HG03378 (cell line): ENCODE results near the gene XPO4.
"Not testable (repeated sequence)": the region's sequence is repeated elsewhere in the genome, so short reads cannot be mapped to it uniquely, and the experiment has no call there.

Experiments used
- ATAC-seq: cut with Tn5 transposase; IDR thresholded peaks from one replicate; pipeline ENCODE4 v1.9.1; 2021; ENCODE audit warnings: mild to moderate bottlenecking, moderate library complexity; ENCODE audit not compliant: unreplicated experiment

The XPO4 gene

DNA sequence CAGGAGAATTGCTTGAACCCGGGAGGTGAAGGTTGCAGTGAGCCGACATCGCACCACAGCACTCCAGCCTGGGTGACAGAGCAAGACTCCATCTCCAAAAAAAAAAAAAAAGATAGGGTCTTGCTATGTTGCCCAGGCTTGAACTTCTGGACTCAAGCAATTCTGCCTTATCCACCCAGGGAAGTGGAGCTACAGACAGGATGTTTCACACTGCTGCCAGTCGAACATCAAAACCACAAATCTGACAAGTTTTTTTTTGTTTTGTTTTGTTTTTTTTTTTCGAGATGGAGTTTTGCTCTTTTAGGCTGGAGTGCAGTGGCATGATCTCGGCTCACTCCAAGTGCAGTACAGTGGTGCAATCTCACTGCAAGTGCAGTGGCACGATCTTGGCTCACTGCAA, 10.8 kb downstream of the XPO4 start:
- ATAC-seq = no peak

DNA sequence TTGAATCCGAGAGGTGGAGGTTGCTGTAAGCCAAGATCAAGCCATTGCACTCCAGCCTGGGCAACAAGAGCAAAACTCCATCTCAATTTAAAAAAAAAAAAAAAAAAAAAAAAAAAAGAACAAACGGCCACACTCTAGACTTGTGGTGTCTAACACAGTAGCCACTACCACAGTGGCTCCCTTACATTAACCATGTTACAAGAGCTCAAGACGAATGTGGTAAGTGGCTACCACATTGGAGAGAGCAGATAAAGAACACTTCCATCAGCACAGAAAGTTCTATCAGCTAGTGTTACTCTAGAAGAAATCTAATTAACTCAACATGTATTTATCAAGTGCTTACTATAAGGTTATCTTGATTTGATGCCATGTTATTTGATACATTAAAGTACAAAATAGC, 11.5 kb downstream of the XPO4 start:
- no peak for ATAC-seq

DNA sequence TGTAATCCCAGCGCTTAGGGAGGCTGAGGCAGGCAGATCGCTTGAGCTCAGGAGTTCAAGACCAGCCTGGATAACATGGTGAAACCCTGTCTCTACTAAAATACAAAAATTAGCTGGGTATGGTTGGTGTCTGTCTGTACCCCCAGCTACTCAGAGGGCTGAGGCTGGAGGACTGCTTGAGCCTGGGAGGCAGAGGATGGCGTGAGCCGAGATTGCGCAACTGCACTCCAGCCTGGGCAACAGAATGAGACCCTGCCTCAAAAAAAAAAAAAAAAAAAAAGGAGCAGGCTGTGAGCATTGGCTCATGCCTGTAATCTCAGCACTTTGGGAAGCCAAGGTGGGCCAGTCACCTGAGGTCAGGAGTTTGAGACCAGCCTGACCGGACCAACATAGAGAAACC, 12.0 kb downstream of the XPO4 start:
- not testable (repeated sequence) for ATAC-seq

DNA sequence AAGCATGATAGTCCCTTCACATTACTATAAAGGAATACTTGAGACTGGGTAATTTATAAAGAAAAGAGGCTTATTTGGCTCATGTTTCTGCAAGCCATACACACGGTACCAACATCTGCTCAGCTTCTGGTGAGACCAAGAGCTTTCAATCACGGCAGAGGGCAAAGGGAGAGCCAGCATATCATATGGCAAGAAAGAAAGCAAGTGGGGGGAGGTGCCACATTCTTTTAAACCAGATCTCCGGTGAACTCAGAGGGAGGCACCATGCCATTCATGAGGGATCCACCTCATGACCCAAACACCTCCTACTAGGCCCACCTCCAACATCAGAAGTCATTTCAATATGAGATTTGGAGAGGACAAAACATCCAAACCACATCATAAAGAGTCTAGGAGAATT, 20.3 kb downstream of the XPO4 start:
- ATAC-seq = no peak

DNA sequence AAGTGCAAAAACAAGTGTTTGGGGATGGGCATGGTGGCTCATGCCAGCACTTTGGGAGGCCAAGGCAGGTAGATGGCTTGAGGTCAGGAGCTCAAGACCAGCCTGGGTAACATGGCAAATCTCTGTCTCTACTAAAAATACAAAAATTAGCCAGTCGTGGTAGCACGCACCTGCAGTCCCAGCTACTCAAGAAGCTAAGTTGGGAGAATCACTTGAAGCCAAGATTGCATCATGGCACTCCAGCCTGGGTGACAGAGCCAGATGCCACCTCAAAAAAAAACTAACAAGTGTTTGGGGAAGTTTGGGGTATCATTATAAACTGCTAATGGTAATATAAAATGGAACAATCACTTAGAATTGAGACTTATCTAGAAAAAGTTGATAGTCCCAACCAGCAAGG, 24.6 kb downstream of the XPO4 start:
- no peak for ATAC-seq

DNA sequence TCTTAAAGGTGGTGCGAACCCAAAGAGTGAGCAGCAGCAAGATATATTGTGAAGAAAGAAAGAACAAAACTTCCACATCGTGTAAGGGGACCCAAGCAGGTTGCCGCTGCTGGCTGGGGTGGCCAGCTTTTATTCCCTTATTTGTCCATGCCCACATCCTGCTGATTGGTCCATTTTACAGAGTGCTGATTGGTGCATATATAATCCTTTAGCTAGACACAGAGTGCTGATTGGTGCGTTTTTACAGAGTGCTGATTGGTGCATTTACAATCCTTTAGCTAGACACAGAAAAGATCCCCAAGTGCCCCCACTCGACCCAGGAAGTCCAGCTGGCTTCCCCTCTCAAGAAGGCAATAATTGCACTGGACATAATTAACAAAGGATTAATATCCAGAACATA, 25.7 kb downstream of the XPO4 start:
- not testable (repeated sequence) for ATAC-seq

DNA sequence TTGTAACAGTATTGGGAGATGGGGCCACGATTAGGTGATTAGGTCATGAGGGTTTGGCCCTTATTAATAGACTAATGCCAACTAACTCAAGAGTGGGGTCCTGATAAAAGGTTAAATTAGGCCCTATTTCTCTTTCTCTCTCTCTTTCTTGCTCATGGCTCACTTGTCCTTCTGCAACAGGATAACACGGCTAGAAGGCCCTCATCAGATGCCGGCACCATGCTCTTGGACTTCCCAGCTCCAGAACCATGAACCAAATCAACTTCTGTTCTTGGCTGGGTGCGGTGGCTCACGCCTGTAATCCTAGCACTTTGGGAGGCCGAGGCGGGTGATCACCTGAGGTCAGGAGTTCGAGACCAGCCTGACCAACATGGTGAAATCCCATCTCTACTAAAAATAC, 28.1 kb downstream of the XPO4 start:
- ATAC-seq = not testable (repeated sequence)

DNA sequence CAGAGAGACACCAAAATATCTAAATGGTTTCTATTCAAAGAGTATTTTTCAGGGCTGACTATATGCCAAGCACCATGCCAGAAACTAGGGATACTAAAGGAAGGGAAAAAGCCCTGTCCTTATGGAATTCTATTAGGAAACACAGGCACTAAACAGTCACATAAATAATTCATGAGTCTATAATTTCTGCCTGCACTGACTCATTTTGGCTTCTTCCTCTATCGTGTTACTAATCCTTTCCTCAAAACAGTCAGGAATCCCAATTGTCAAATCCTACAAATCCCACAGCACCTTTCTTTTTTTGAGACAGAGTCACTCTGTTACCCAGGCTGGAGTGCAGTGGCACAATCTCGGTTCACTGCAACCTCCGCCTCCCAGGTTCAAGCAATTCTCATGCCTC, 29.2 kb downstream of the XPO4 start:
- no peak for ATAC-seq

DNA sequence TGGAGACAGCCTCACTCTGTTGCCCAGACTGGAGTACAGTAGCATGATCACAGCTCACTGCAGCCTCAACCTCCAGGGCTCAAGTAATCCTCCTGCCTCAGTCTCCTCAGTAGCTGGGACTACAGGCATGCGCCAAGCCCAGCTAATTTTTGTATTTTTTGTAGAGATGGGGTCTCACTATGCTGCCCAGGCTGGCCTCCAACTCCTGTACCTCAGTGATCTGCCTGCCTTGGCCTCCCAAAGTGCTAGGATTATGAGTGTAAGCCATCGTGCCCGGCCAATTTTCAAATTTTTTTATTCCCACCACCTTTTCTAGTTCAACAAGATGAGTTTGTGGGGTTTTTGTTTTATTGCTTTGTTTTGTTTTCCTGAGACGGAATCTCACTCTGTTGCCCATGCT, 31.7 kb downstream of the XPO4 start:
- ATAC-seq = no peak

DNA sequence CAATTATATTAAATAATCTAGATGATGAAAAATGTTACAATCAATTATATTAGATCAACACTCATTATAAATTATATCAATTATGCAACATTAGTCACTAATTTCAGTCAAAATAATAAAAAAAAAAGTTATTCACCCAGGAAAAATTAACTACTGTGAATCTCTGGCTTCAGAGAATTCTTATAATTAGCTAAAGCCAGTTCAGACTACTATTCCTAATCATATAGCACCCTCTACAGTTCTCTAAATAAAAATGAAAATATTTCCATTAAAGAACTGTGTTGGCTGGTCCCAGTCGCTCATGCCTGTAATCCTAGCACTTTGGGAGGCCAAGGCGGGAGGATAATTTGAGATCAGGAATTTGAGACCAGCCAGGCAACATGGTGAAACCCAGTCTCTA, 33.0 kb downstream of the XPO4 start:
- no peak for ATAC-seq

DNA sequence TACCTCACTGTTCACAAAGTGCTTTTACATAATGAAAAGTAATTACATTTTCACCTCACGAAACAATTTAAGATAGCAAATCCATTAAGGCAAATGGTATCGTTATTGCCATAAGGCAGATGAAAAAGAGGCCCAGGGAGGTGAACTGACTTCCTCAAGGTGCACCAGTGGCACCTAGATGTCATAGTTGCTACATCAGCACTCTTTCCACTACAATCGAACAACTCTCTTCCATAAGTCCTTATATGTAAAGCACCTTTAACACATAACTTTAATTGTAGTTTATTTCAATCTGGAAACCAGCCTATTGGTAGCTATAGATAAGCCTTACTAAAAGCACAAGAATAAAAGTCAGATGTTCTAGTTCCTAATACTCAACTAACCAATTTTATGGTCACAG, 35.1 kb downstream of the XPO4 start:
- no peak for ATAC-seq

DNA sequence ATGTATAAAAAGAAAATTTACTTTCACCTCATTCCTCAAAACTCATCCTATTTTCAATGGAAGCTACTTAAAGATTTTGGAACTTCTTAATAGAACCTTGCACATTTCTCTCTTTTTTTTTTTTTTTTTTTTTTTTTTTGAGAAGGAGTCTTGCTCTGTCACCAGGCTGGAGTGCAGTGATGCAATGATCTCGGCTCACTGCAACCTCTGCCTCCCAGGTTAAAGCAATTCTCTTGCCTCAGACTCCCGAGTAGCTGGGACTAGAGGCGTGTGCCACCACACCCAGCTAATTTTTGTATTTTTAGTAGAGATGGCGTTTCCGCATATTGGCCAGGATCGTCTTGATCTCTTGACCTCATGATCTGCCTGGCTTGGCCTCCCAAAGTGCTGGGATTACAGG, 40.9 kb downstream of the XPO4 start:
- ATAC-seq = not testable (repeated sequence)

DNA sequence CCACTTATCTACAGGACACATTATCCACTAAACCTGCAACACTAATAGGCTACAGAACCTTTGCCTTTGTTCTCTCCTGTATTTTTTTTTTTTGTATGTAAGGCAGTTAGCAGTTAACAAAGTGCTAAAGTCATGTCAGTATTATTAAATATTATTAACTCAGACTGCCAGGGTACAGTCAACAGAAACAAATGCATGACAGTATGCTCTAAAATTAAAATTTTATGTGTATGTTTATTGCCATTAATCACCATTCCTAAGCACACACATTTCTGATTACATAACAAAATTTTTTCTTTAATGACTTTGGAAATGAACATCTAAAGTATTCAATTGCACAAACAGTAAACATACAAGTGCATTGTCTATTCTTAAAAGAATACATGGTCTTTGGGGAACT, 41.7 kb downstream of the XPO4 start:
- ATAC-seq = no peak

DNA sequence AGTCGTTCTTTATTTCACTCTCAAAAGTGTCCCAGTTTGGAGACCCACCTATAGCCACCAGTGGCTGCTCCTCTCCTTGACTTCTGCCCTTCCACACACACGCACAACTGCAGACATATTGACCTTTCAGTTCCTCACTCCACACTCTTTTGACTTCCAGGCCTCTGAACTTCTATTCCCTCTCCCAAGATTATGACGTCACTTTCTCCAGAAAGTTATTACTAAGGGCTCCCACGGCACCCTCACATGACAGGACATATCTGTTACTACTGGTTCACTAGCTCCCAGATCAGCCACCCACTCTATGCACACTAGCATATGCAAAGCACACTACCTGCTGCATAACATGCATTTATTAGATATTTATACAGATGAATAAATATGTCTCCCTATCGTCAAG, 45.9 kb downstream of the XPO4 start:
- no peak for ATAC-seq

DNA sequence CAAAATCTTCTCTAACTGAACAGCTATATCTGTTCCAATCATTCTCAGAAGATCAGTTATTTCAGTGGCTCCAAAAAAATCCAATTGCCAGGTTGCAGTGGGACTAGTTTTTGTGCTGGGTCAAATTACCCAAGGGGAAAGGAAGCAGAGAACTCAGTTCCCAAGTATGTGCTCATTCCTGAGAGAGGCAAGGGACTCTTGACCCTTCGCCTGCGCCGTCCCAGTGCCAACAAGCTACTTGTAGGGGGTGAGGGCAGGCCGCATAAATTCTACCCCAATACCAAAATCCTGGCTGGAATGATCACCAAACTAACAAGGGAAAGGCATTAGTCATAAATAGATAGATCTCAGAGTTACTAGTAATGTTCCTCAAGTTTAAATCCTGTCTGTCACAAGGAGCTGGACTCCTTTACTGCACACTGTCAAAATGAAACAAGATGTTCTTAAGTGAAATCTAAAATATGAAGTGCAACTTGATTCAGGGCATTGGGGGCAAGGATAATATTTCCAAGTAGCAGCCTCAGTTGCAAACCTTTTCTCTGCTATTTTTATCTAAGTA, 50.6 kb downstream of the XPO4 start:
- no peak for ATAC-seq

DNA sequence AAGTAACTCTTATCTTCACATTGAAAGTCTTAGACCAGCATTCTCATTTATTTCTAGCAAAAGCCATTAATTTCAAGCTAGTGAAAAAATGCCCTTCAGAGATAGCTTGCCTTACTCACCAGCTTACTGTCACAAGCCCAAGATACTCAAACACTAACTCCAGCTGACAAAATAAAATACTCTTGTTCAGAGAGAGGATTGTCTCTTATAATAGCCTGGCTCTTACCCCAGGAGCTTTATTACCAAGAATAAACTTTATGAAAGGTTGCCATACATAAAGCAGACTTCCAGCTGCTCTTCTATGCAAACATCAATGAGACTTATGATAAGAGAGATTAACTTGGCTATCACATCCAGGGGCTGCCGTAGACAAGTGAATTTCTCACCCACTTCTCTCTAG, 53.6 kb downstream of the XPO4 start:
- no peak for ATAC-seq

DNA sequence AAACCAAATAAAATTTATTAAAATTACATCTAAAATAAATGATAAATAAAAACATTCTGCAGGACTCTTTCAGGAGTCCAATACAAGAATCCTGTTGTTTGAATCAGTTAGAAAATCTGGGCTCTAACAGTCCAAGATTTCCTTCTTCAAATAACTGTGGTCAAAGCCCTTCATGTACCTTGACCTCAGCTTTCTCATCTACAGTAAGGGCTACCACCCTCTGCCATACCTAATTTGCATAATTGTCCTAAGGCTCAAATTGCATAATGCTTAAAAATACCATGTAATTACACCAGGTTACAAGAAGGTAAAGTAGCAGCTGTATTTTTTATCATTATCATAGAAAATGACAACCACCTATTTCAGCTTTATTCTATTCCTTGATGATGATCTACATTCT, 54.3 kb downstream of the XPO4 start:
- no peak for ATAC-seq

DNA sequence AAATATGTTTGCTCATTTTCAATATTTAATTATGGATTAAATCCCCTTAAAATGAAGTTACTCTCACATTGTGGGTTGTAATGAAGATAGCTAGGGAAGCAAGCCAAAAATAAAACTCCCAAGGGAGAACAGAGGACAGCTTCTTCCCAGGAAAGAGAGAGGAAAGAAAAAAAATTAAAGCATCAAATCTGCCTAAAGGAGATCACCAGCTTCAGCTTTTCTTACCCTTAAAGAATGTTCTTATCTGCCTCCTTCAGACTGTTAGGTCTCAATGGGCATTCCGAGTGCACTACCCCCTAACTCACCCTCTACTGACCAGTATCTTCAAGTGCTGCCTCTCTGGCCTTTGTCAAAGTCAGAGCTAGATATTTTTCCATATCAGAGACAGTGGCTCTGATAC, 55.2 kb downstream of the XPO4 start:
- ATAC-seq = no peak

DNA sequence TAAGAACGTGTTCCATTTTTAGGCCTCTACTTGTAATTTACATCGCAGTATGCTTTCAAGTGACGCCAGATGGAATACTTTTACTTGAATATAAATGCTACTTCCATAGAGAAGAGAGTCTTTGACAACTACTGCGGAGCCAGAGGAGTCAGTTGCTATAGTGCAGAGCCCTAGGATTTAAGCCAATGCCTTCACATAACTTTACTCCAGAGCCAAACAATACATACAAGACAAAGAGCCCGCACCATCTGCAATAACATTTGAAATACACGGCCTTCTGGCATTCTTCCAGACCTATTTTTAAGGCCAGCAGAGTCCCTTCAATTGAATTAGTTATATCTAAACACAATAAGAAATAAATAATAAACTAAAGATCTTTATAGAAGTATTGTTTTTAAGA, 59.4 kb downstream of the XPO4 start:
- no peak for ATAC-seq

DNA sequence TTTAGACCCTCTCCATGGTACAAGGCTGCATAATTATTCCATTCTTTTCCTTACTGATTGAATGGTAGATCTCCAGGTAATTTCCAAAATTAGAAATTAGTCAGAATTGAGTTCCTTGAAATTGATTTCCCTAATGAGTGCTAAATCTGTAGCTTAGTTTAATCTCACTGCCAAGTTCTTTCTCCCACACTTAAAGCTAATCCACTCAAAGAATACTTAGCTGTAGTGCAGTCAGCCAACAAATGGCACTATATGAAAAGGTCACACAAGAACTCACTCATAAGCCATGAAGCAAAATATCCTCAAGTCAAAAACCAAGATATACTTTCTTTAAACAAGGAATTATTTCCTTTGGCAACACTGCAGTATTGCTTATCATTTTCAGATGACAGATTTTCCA, 62.0 kb downstream of the XPO4 start:
- no peak for ATAC-seq

DNA sequence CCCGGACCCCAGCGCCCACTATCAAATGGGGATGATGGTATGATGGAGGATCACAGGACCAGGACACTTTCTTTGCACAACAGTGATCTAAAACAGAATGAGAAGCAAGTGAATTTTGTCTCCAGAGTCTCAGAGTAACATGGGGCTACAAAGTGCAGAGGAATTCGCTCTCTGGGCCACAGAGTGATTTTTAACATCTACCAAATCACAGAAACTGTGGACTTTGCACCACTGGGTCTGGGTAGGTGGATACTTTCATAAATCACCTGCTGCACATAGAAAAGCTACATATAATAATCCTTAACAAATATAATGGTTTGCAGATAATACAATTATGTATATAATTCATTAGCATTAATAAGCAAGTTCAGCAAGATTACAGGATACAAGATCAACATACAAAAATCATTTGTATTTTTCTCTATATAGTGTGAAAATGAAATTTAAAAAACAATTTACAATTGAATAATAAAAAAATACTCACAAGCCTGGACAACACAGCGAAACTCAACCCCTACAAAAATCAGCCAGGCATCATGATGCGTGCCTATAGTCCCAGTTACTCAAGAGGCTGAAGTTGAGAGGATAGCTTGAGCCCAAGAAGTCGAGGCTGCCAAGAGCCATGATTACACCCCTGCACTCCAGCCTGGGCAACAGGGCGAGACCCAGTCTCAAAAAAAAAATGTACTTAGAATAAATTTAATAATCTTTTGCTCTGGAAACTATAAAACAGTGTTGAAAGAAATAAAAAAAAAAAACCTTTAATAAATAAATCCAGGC, 68.5 kb downstream of the XPO4 start:
- no peak for ATAC-seq

DNA sequence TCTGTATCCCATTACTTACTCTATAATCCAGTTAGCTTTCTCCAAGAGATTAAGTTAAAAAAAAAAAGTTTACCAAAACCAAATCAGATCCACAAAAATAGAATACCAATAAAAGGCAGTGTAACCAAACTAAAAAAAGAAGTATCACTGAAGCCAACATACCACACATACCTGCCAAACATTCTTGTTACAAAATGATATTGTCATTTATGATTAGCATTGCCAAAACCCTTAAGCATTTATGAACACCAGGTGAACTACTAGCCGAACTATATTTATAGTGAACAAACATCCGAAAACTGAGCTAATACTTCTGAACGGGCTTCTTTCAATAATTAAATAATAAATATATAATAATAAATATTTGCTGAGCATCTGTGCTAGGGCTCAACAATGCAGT, 69.7 kb downstream of the XPO4 start:
- ATAC-seq = no peak

DNA sequence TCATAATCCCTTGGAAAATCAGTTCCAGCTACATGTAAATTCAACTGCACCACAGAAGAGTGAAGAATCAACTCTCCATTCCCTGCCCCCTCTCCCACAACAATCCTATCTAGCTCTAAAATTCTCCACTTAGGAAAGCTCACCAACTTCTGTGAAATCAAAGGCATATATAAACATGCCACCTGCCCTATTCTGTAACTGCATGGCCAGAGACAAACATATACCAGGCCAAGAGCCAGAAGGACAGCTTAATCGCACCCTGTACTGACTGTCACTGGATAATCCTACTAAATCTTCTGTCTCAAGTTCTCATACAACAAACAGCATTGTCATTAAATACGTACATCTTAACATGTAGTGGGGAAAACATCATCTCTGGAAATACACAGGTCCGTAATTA, 70.6 kb downstream of the XPO4 start:
- ATAC-seq = no peak
